ENCODE results near the gene WDR13. TPM values are rescaled to one million over a fixed set of nuclear protein-coding genes. Genes with fewer than 3 reads are reported as not detected.
A peak's percentile ranks its signal among the peaks of the same experiment; 100 is the strongest.

The WDR13 gene
- polyA plus RNA-seq, 2 donors: 90.1 to 96.8 TPM

- 84 to 89% methylated on average over 21 of the region's 21 CpGs for WGBS, 2 donors
- H3K4me3 ChIP-seq (ENCODE audit: low read depth in 1 of 2, low read length in 2 of 2): no peak overlapping the region
- H3K27me3 ChIP-seq (ENCODE audit: control insufficient read depth in 1 of 2, insufficient read depth in 2 of 2, low read length in 2 of 2): no peaks in the 10 kb centered on the region
- peak overlapping the region; percentile 55 to 72 for H3K27ac ChIP-seq (ENCODE audit: low read depth in 2 of 2, low read length in 1 of 2)
- no peaks in the 10 kb centered on the region for H3K36me3 ChIP-seq (ENCODE audit: control insufficient read depth in 2 of 2, insufficient read depth in 2 of 2, low read length in 1 of 2)
- H3K9me3 ChIP-seq (ENCODE audit: control insufficient read depth in 2 of 2, insufficient read depth in 1 of 2, low read depth in 1 of 2, low read length in 1 of 2): no peaks in the 10 kb centered on the region
- peaks cover 0 to 4% of the 10 kb centered on the region in 2 donors for H3K4me1 ChIP-seq (ENCODE audit: control insufficient read depth in 2 of 2, insufficient read depth in 2 of 2, low read length in 1 of 2)
These were observed 6.8 kb upstream of the WDR13 start for GRCh38 chrX:48590203-48591103.

- Histone ChIP-seq H3K4me3 (ENCODE audit: low read depth in 1 of 2, low read length in 2 of 2) (no peak overlapping the region), H3K27me3 (ENCODE audit: control insufficient read depth in 1 of 2, insufficient read depth in 2 of 2, low read length in 2 of 2) (no peaks in the 10 kb centered on the region), H3K4me1 (ENCODE audit: control insufficient read depth in 2 of 2, insufficient read depth in 2 of 2, low read length in 1 of 2) (peaks cover 0 to 4% of the 10 kb centered on the region in 2 donors), H3K27ac (ENCODE audit: low read depth in 2 of 2, low read length in 1 of 2) (peak overlapping the region; percentile 55 to 80), H3K36me3 (ENCODE audit: control insufficient read depth in 2 of 2, insufficient read depth in 2 of 2, low read length in 1 of 2) (no peaks in the 10 kb centered on the region), H3K9me3 (ENCODE audit: control insufficient read depth in 2 of 2, insufficient read depth in 1 of 2, low read depth in 1 of 2, low read length in 1 of 2) (no peaks in the 10 kb centered on the region)
- WGBS, 2 donors: 60 to 74% methylated on average over 9 of the region's 9 CpGs
These were observed 6.0 kb upstream of the WDR13 start for GRCh38 chrX:48591255-48591791.

DNA sequence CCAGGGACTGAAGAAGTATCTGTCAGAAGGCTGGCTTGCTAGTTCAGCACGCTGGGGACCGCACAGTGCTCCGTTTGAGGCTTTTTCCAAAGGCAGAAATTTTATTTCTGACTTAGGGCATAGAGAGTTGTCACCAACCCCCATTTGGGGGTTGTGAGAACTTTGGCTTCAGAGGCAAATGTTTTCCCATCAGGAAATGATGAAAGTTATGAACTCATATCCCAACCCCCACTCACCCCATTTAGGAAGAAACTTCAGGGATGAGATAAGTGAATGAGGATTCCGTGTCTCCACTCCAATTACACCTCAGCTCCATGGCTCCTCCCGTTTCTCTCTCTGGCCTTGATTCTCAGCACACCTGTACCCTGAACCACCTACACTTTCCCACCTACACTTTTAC is 4.3 kb upstream of the WDR13 start:
- Histone ChIP-seq H3K4me3 (ENCODE audit: low read depth in 1 of 2, low read length in 2 of 2) (no peak overlapping the region), H3K36me3 (ENCODE audit: control insufficient read depth in 2 of 2, insufficient read depth in 2 of 2, low read length in 1 of 2) (no peaks in the 10 kb centered on the region), H3K9me3 (ENCODE audit: control insufficient read depth in 2 of 2, insufficient read depth in 1 of 2, low read depth in 1 of 2, low read length in 1 of 2) (no peaks in the 10 kb centered on the region), H3K4me1 (ENCODE audit: control insufficient read depth in 2 of 2, insufficient read depth in 2 of 2, low read length in 1 of 2) (peaks cover 0 to 4% of the 10 kb centered on the region in 2 donors), H3K27me3 (ENCODE audit: control insufficient read depth in 1 of 2, insufficient read depth in 2 of 2, low read length in 2 of 2) (no peaks in the 10 kb centered on the region), H3K27ac (ENCODE audit: low read depth in 2 of 2, low read length in 1 of 2) (no peak overlapping the region)
- 75 to 83% methylated on average over 5 of the region's 5 CpGs for WGBS, 2 donors

GRCh38 chrX:48595929-48596328 is 1.4 kb upstream of the WDR13 start:
- Histone ChIP-seq H3K9me3 (ENCODE audit: control insufficient read depth in 2 of 2, insufficient read depth in 1 of 2, low read depth in 1 of 2, low read length in 1 of 2) (peaks cover 0 to 2% of the 10 kb centered on the region in 2 donors), H3K4me1 (ENCODE audit: control insufficient read depth in 2 of 2, insufficient read depth in 2 of 2, low read length in 1 of 2) (peaks cover 0 to 9% of the 10 kb centered on the region in 2 donors), H3K36me3 (ENCODE audit: control insufficient read depth in 2 of 2, insufficient read depth in 2 of 2, low read length in 1 of 2) (peaks cover 5 to 14% of the 10 kb centered on the region in 2 donors), H3K27ac (ENCODE audit: low read depth in 2 of 2, low read length in 1 of 2) (no peak overlapping the region), H3K27me3 (ENCODE audit: control insufficient read depth in 1 of 2, insufficient read depth in 2 of 2, low read length in 2 of 2) (no peaks in the 10 kb centered on the region), H3K4me3 (ENCODE audit: low read depth in 1 of 2, low read length in 2 of 2) (no peak overlapping the region)
- 53 to 62% methylated on average over 2 of the region's 2 CpGs for WGBS, 2 donors

DNA sequence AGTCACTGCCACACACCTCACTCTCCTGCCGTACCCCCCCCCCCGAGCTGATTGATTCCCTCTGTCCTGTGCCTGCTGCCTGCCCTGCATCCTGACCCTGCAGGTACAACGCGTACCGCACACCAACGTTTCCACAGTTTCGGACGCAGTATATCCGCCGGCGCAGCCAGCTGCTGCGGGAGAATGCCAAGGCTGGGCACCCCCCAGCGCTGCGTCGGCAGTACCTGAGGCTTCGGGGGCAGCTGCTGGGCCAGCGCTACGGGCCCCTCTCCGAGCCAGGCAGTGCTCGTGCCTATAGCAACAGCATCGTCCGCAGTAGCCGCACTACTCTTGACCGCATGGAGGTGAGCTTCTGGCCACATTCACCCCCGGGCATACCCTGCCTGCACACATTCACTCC is 1.3 kb downstream of the WDR13 start:
- 84 to 87% methylated on average over 25 of the region's 25 CpGs for WGBS, 2 donors
- Histone ChIP-seq H3K9me3 (ENCODE audit: control insufficient read depth in 2 of 2, insufficient read depth in 1 of 2, low read depth in 1 of 2, low read length in 1 of 2) (peaks cover 0 to 2% of the 10 kb centered on the region in 2 donors), H3K27ac (ENCODE audit: low read depth in 2 of 2, low read length in 1 of 2) (peak overlapping the region; percentile 65 to 99), H3K4me1 (ENCODE audit: control insufficient read depth in 2 of 2, insufficient read depth in 2 of 2, low read length in 1 of 2) (peaks cover 0 to 5% of the 10 kb centered on the region in 2 donors), H3K36me3 (ENCODE audit: control insufficient read depth in 2 of 2, insufficient read depth in 2 of 2, low read length in 1 of 2) (peaks cover 5 to 19% of the 10 kb centered on the region in 2 donors), H3K27me3 (ENCODE audit: control insufficient read depth in 1 of 2, insufficient read depth in 2 of 2, low read length in 2 of 2) (no peaks in the 10 kb centered on the region), H3K4me3 (ENCODE audit: low read depth in 1 of 2, low read length in 2 of 2) (peak overlapping the region; percentile 33 to 82)

DNA sequence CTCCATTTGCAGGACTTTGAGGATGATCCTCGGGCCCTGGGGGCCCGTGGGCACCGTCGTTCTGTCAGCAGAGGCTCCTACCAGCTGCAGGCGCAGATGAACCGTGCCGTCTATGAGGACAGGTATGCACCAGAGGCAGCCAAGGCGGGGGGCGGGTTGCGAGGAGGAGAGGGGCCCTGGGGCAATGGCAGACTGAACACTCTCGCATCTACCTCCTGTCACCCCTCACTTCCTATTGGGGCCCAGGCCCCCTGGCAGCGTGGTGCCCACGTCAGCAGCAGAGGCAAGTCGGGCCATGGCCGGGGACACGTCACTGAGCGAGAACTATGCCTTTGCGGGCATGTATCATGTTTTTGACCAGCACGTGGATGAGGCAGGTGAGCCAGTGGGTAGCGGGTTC is 2.0 kb downstream of the WDR13 start:
- WGBS, 2 donors: 84 to 92% methylated on average over 20 of the region's 20 CpGs
- Histone ChIP-seq H3K27me3 (ENCODE audit: control insufficient read depth in 1 of 2, insufficient read depth in 2 of 2, low read length in 2 of 2) (no peaks in the 10 kb centered on the region), H3K4me1 (ENCODE audit: control insufficient read depth in 2 of 2, insufficient read depth in 2 of 2, low read length in 1 of 2) (peaks cover 0 to 5% of the 10 kb centered on the region in 2 donors), H3K4me3 (ENCODE audit: low read depth in 1 of 2, low read length in 2 of 2) (no peak overlapping the region), H3K36me3 (ENCODE audit: control insufficient read depth in 2 of 2, insufficient read depth in 2 of 2, low read length in 1 of 2) (peaks cover 5 to 22% of the 10 kb centered on the region in 2 donors), H3K9me3 (ENCODE audit: control insufficient read depth in 2 of 2, insufficient read depth in 1 of 2, low read depth in 1 of 2, low read length in 1 of 2) (peaks cover 0 to 2% of the 10 kb centered on the region in 2 donors), H3K27ac (ENCODE audit: low read depth in 2 of 2, low read length in 1 of 2) (no peak overlapping the region)

- no peak overlapping the region for H3K27ac ChIP-seq (ENCODE audit: low read depth in 2 of 2, low read length in 1 of 2)
- WGBS, 2 donors: 86 to 92% methylated on average over 19 of the region's 19 CpGs
These were observed 2.9 kb downstream of the WDR13 start for GRCh38 chrX:48600226-48600625.

DNA sequence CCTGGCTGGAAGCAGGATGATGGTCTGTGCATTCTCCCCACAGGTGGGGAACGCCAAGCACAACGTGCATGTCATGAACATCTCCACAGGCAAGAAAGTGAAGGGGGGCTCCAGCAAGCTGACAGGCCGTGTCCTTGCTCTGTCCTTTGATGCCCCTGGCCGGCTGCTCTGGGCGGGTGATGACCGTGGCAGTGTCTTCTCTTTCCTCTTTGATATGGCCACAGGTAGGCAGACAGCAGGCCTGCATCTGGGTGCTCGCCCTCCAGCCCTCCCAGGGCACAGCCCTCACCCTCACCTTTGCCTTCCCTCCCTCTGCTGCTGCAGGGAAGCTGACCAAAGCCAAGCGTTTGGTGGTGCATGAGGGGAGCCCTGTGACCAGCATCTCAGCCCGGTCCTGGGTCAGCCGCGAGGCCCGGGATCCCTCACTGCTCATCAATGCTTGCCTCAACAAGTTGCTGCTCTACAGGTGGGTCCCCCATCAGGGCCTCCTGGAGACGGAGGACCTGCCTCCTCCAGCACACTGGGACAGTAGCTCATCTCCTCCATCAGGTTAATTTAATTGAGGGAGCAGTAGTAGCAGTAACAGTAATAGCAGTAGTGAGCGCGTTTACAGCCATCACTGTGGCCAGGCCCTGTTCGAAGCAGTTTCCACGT is 4.6 kb downstream of the WDR13 start:
- no peak overlapping the region for H3K4me3 ChIP-seq (ENCODE audit: low read depth in 1 of 2, low read length in 2 of 2)
- H3K27ac ChIP-seq (ENCODE audit: low read depth in 2 of 2, low read length in 1 of 2): no peak overlapping the region
- H3K9me3 ChIP-seq (ENCODE audit: control insufficient read depth in 2 of 2, insufficient read depth in 1 of 2, low read depth in 1 of 2, low read length in 1 of 2): peaks cover 0 to 2% of the 10 kb centered on the region in 2 donors
- H3K36me3 ChIP-seq (ENCODE audit: control insufficient read depth in 2 of 2, insufficient read depth in 2 of 2, low read length in 1 of 2): peaks cover 5 to 30% of the 10 kb centered on the region in 2 donors
- H3K27me3 ChIP-seq (ENCODE audit: control insufficient read depth in 1 of 2, insufficient read depth in 2 of 2, low read length in 2 of 2): no peaks in the 10 kb centered on the region
- WGBS, 2 donors: 77% methylated on average over 17 of the region's 17 CpGs
- H3K4me1 ChIP-seq (ENCODE audit: control insufficient read depth in 2 of 2, insufficient read depth in 2 of 2, low read length in 1 of 2): peaks cover 0 to 5% of the 10 kb centered on the region in 2 donors

More at GRCh38 chrX:48600226-48600625, 2.9 kb downstream of the WDR13 start:
- Histone ChIP-seq H3K4me3 (ENCODE audit: low read depth in 1 of 2, low read length in 2 of 2) (no peak overlapping the region), H3K4me1 (ENCODE audit: control insufficient read depth in 2 of 2, insufficient read depth in 2 of 2, low read length in 1 of 2) (peaks cover 0 to 5% of the 10 kb centered on the region in 2 donors), H3K36me3 (ENCODE audit: control insufficient read depth in 2 of 2, insufficient read depth in 2 of 2, low read length in 1 of 2) (peaks cover 5 to 29% of the 10 kb centered on the region in 2 donors), H3K9me3 (ENCODE audit: control insufficient read depth in 2 of 2, insufficient read depth in 1 of 2, low read depth in 1 of 2, low read length in 1 of 2) (peaks cover 0 to 2% of the 10 kb centered on the region in 2 donors), H3K27me3 (ENCODE audit: control insufficient read depth in 1 of 2, insufficient read depth in 2 of 2, low read length in 2 of 2) (no peaks in the 10 kb centered on the region)

- Histone ChIP-seq H3K4me1 (ENCODE audit: control insufficient read depth in 2 of 2, insufficient read depth in 2 of 2, low read length in 1 of 2) (no peaks in the 10 kb centered on the region), H3K27ac (ENCODE audit: low read depth in 2 of 2, low read length in 1 of 2) (no peak overlapping the region), H3K27me3 (ENCODE audit: control insufficient read depth in 1 of 2, insufficient read depth in 2 of 2, low read length in 2 of 2) (no peaks in the 10 kb centered on the region), H3K4me3 (ENCODE audit: low read depth in 1 of 2, low read length in 2 of 2) (no peak overlapping the region), H3K36me3 (ENCODE audit: control insufficient read depth in 2 of 2, insufficient read depth in 2 of 2, low read length in 1 of 2) (peaks cover 0 to 23% of the 10 kb centered on the region in 2 donors), H3K9me3 (ENCODE audit: control insufficient read depth in 2 of 2, insufficient read depth in 1 of 2, low read depth in 1 of 2, low read length in 1 of 2) (no peaks in the 10 kb centered on the region)
- 91 to 95% methylated on average over 16 of the region's 16 CpGs for WGBS, 2 donors
These were observed 7.4 kb downstream of the WDR13 start for GRCh38 chrX:48604701-48605100.

Measured in esophagus (tissue), 2 donors.